Uterus (tissue), 4 donors: ENCODE results near the gene ZNF740. TPM values are rescaled to one million over a fixed set of nuclear protein-coding genes. Genes with fewer than 3 reads are reported as not detected.

Experiments used
- DNase-seq, 2 donors: peaks; one replicate each; pipeline ENCODE4 v3.0.0-alpha.2; 2019 to 2020
- H3K27ac ChIP-seq, 2 donors: fragments of 200-600 bp; sonication (generic); 1 replicate in 1 of 2; 2 replicates in 1 of 2; pipeline ENCODE4 v1.5.1; 2016 to 2018
- H3K27me3 ChIP-seq, 2 donors: fragments of 200-600 bp; sonication (generic); one replicate each; pipeline ENCODE4 v1.5.1; 2018 to 2019; ENCODE audit warnings: control low read depth in 1 of 2
- H3K36me3 ChIP-seq, 2 donors: fragments of 200-600 bp; sonication (generic); one replicate each; pipeline ENCODE4 v1.5.1; 2019; ENCODE audit warnings: control low read depth in 1 of 2
- H3K4me1 ChIP-seq, 2 donors: fragments of 200-600 bp; sonication (generic); one replicate each; pipeline ENCODE4 v1.5.1; 2018 to 2019; ENCODE audit warnings: control low read depth in 1 of 2
- H3K4me3 ChIP-seq, 2 donors: fragments of 200-600 bp; sonication (generic); 1 replicate in 1 of 2; 2 replicates in 1 of 2; pipeline ENCODE4 v1.5.1; 2018 to 2019; ENCODE audit warnings: mild to moderate bottlenecking in 1 of 2
- H3K9me3 ChIP-seq, 2 donors: fragments of 200-600 bp; sonication (generic); one replicate each; pipeline ENCODE4 v1.5.1; 2019; ENCODE audit warnings: control low read depth in 1 of 2
- CTCF ChIP-seq, 4 experiments: fragments of 200-600 bp in 2 of 4; fragments of 450-650 bp in 2 of 4; sonication (generic) in 2 of 4; IDR thresholded peaks; one replicate each; pipeline ENCODE4 v1.5.1; 2016 to 2019; ENCODE audit warnings: antibody characterized with exemption in 4 of 4, mild to moderate bottlenecking in 2 of 4, moderate library complexity in 1 of 4
- POLR2A ChIP-seq, 2 donors: fragments of 450-650 bp; IDR thresholded peaks; one replicate each; pipeline ENCODE4 v1.6.1; 2016; ENCODE audit warnings: antibody characterized with exemption in 2 of 2, mild to moderate bottlenecking in 1 of 2, moderate library complexity in 1 of 2
- intact Hi-C: fragments of 100-400 bp; cut with DNase I; formaldehyde crosslinking; loops from one replicate; pipeline ENCODE4 v1.15.1; 2023; ENCODE audit warnings: low total_unique reads
- total RNA-seq, 4 donors: library from RNA; depleted of rRNA in 3 of 4; stranded (reverse); fragments of >200 nt in 3 of 4; gene quantifications; one replicate each; pipeline versions ENCODE4 v1.1.0 to v1.2.4, GENCODE V29; 2014 to 2023
- donor health status: DM: yes; HTN: yes; CAD: no.

The ZNF740 gene
- total RNA-seq, 4 donors from 2014 or later: 7.7 to 55.5 (median 25.9) TPM

- Histone ChIP-seq H3K9me3 (no peaks in the 10 kb centered on the region), H3K36me3 (no peaks in the 10 kb centered on the region), H3K27me3 (no peaks in the 10 kb centered on the region), H3K27ac (peak overlapping the region; percentile 89 to 90), H3K4me1 (peaks cover 0 to 14% of the 10 kb centered on the region in 2 donors), H3K4me3 (no peak overlapping the region)
- TF ChIP-seq CTCF (IDR thresholded peaks at IDR 0.05) (no peak), POLR2A (IDR thresholded peaks at IDR 0.05) (no peak)
- intact Hi-C loops: no loop called here
- DNase-seq: no peak
Observed at GRCh38 chr12:53234271-53234914, 53.9 kb downstream of the ZNF740 start.

- DNase-seq: no peak
- Histone ChIP-seq H3K4me3 (no peak overlapping the region), H3K27me3 (no peaks in the 10 kb centered on the region), H3K27ac (no peak overlapping the region), H3K9me3 (no peaks in the 10 kb centered on the region), H3K4me1 (peaks cover 0 to 14% of the 10 kb centered on the region in 2 donors), H3K36me3 (no peaks in the 10 kb centered on the region)
- TF ChIP-seq POLR2A (IDR thresholded peaks at IDR 0.05): no peak
- no peak for TF ChIP-seq CTCF (IDR thresholded peaks at IDR 0.05)
- intact Hi-C loops: no loop called here
Observed at GRCh38 chr12:53235164-53235563, 54.6 kb downstream of the ZNF740 start.

GRCh38 chr12:53235742-53236442, 55.4 kb downstream of the ZNF740 start:
- no peak for DNase-seq
- Histone ChIP-seq H3K27ac (no peak overlapping the region), H3K4me1 (peaks cover 0 to 14% of the 10 kb centered on the region in 2 donors)

GRCh38 chr12:53236443-53237111, 56.1 kb downstream of the ZNF740 start:
- peaks cover 0 to 14% of the 10 kb centered on the region in 2 donors for H3K4me1 ChIP-seq
- TF ChIP-seq CTCF (IDR thresholded peaks at IDR 0.05) (no peak), POLR2A (IDR thresholded peaks at IDR 0.05) (no peak)
- no peak overlapping the region for H3K27ac ChIP-seq
- no peak overlapping the region for H3K4me3 ChIP-seq
- intact Hi-C loops: no loop called here
- no peaks in the 10 kb centered on the region for H3K36me3 ChIP-seq
- no peak for DNase-seq
- no peaks in the 10 kb centered on the region for H3K9me3 ChIP-seq
- H3K27me3 ChIP-seq: no peaks in the 10 kb centered on the region

More at GRCh38 chr12:53235742-53236442, 55.4 kb downstream of the ZNF740 start:
- Histone ChIP-seq H3K27me3 (no peaks in the 10 kb centered on the region), H3K9me3 (no peaks in the 10 kb centered on the region), H3K36me3 (no peaks in the 10 kb centered on the region), H3K4me3 (no peak overlapping the region)
- TF ChIP-seq POLR2A (IDR thresholded peaks at IDR 0.05) (no peak), CTCF (IDR thresholded peaks at IDR 0.05) (no peak)
- intact Hi-C loops: no loop called here
